GM23338 (cell line): Measurements from ENCODE around the gene GCG. TPM values are rescaled to one million over a fixed set of nuclear protein-coding genes. Genes with fewer than 3 reads are reported as not detected.

ENCODE experiments used
- ATAC-seq: fragments of 200-7000 bp; cut with Tn5 transposase; 3 replicates; pipeline ENCODE4 v1.9.1; 2020
- DNase-seq: peaks from one replicate; pipeline ENCODE4 v3.0.0-alpha.2; 2015; ENCODE audit warnings: low spot score
- H2AFZ ChIP-seq: fragments of 200-600 bp; sonication (generic); 2 replicates; pipeline ENCODE4 v1.8.0; 2016; ENCODE audit warnings: antibody characterized with exemption, mild to moderate bottlenecking, moderate library complexity
- H3F3A ChIP-seq: fragments of 200-600 bp; sonication (generic); replicated peaks from 2 replicates; pipeline ENCODE4 v1.8.0; 2017; ENCODE audit warnings: antibody characterized with exemption, mixed run types, low read depth
- H3K27ac ChIP-seq: fragments of 200-600 bp; sonication (generic); 2 replicates; pipeline ENCODE4 v1.6.1; 2016; ENCODE audit warnings: low read depth
- H3K27me3 ChIP-seq: fragments of 200-600 bp; sonication (generic); 2 replicates; pipeline ENCODE4 v1.8.0; 2016; ENCODE audit warnings: mild to moderate bottlenecking, mixed run types, moderate library complexity; ENCODE audit not compliant: insufficient read depth
- H3K36me3 ChIP-seq: fragments of 200-600 bp; sonication (generic); 2 replicates; pipeline ENCODE4 v1.8.0; 2016; ENCODE audit warnings: mild to moderate bottlenecking; ENCODE audit not compliant: insufficient read depth
- H3K4me1 ChIP-seq: fragments of 200-600 bp; sonication (generic); 2 replicates; pipeline ENCODE4 v1.8.0; 2016; ENCODE audit warnings: mild to moderate bottlenecking, moderate library complexity; ENCODE audit not compliant: insufficient read depth
- H3K4me2 ChIP-seq: fragments of 200-600 bp; sonication (generic); 2 replicates; pipeline ENCODE4 v1.7.1; 2017; ENCODE audit warnings: mixed run types
- H3K4me3 ChIP-seq: fragments of 200-600 bp; sonication (generic); 2 replicates; pipeline ENCODE4 v1.6.1; 2016; ENCODE audit warnings: mixed run types
- H3K79me2 ChIP-seq: fragments of 200-600 bp; sonication (generic); replicated peaks from 2 replicates; pipeline ENCODE4 v1.8.0; 2017; ENCODE audit warnings: mild to moderate bottlenecking; ENCODE audit not compliant: insufficient read depth
- H3K9me2 ChIP-seq: fragments of 200-600 bp; sonication (generic); 2 replicates; pipeline ENCODE4 v1.8.0; 2017; ENCODE audit not compliant: insufficient read depth
- H4K20me1 ChIP-seq: fragments of 200-600 bp; sonication (generic); replicated peaks from 2 replicates; pipeline ENCODE4 v1.8.0; 2017; ENCODE audit warnings: mild to moderate bottlenecking; ENCODE audit not compliant: insufficient read depth
- H3K27ac Mint-ChIP-seq: 2 replicates; pipeline ENCODE4 v1.8.0; 2020; ENCODE audit warnings: inconsistent platforms, mild to moderate bottlenecking, moderate library complexity, mixed read lengths
- H3K27me3 Mint-ChIP-seq: 3 replicates; pipeline ENCODE4 v1.8.0; 2022; ENCODE audit warnings: low read depth, mild to moderate bottlenecking, moderate library complexity, mixed read lengths, inconsistent platforms; ENCODE audit not compliant: insufficient read depth, poor library complexity
- H3K36me3 Mint-ChIP-seq: 3 replicates; pipeline ENCODE4 v1.8.0; 2021; ENCODE audit warnings: low read depth, mild to moderate bottlenecking, inconsistent platforms, moderate library complexity, mixed read lengths
- H3K4me1 Mint-ChIP-seq: 3 replicates; pipeline ENCODE4 v1.8.0; 2020; ENCODE audit warnings: mild to moderate bottlenecking, inconsistent platforms, mixed read lengths
- H3K4me3 Mint-ChIP-seq: 3 replicates; pipeline ENCODE4 v1.8.0; 2021; ENCODE audit warnings: moderate library complexity, mild to moderate bottlenecking, inconsistent platforms, mixed read lengths
- H3K9me3 Mint-ChIP-seq: 3 replicates; pipeline ENCODE4 v1.8.0; 2020; ENCODE audit warnings: moderate library complexity, mild to moderate bottlenecking, inconsistent platforms, mixed read lengths
- CREB1 ChIP-seq: fragments of 250-450 bp; sonication (Bioruptor Pico); IDR thresholded peaks from 2 replicates; pipeline ENCODE4 v1.5.0; 2020; ENCODE audit warnings: low read depth, mild to moderate bottlenecking, moderate library complexity
- EZH2 ChIP-seq: fragments of 200-600 bp; sonication (generic); IDR thresholded peaks from one replicate; pipeline ENCODE4 v1.8.0; 2017; ENCODE audit warnings: antibody characterized with exemption, mild to moderate bottlenecking, low read depth; ENCODE audit not compliant: unreplicated experiment
- EZH2phosphoT487 ChIP-seq: fragments of 200-600 bp; sonication (generic); IDR thresholded peaks from one replicate; pipeline ENCODE4 v1.8.1; 2018; ENCODE audit warnings: antibody characterized with exemption; ENCODE audit not compliant: unreplicated experiment
- JUNB ChIP-seq: IDR thresholded peaks from one replicate; pipeline ENCODE4 v1.6.1; 2016; ENCODE audit warnings: antibody characterized with exemption; ENCODE audit not compliant: unreplicated experiment
- NANOG ChIP-seq: IDR thresholded peaks from 2 replicates; pipeline ENCODE4 v1.6.1; 2016; ENCODE audit warnings: antibody characterized with exemption, borderline replicate concordance
- POLR2AphosphoS5 ChIP-seq: IDR thresholded peaks from 2 replicates; pipeline ENCODE4 v1.6.1; 2016; ENCODE audit warnings: antibody characterized with exemption, low read depth
- REST ChIP-seq: IDR thresholded peaks from one replicate; pipeline ENCODE4 v1.6.1; 2018; ENCODE audit warnings: antibody characterized with exemption; ENCODE audit not compliant: unreplicated experiment
- STAT1 ChIP-seq: IDR thresholded peaks from one replicate; pipeline ENCODE4 v1.6.1; 2016; ENCODE audit warnings: antibody characterized with exemption; ENCODE audit not compliant: unreplicated experiment
- ZNF114 ChIP-seq: fragments of 250-450 bp; sonication (Bioruptor Pico); IDR thresholded peaks from 2 replicates; pipeline ENCODE4 v1.5.0; 2020; ENCODE audit warnings: mild to moderate bottlenecking, moderate library complexity
- ZNF331 ChIP-seq: fragments of 250-450 bp; sonication (Bioruptor Pico); IDR thresholded peaks from 2 replicates; pipeline ENCODE4 v1.5.0; 2020; ENCODE audit warnings: low read depth, mild to moderate bottlenecking, moderate library complexity
- polyA plus RNA-seq: library from polyadenylated mRNA; unstranded; fragments of >200 nt; fragmentation: Nextera tagmentation; extraction: Ambion mirVana; gene quantifications from 2 replicates; pipeline ENCODE4 v1.2.1, GENCODE V29; 2016
- total RNA-seq: library from RNA; depleted of rRNA; stranded (reverse); fragments of >200 nt; shearing (Covaris generic); gene quantifications from 2 replicates; pipeline ENCODE4 v1.2.3, GENCODE V29; 2014
- TF ChIP-seq, protein P1 (sequence below): IDR thresholded peaks from 2 replicates; pipeline ENCODE4 v1.6.1; 2016; ENCODE audit warnings: antibody characterized with exemption
- TF ChIP-seq, protein P2 (sequence below), 2 experiments: fragments of 200-600 bp in 1 of 2; sonication (generic) in 1 of 2; conservative IDR thresholded peaks; 2 replicates each; pipeline versions ENCODE4 v1.5.1 to v1.6.1; 2016 to 2017; ENCODE audit warnings: antibody characterized with exemption in 2 of 2, low read depth in 2 of 2, mild to moderate bottlenecking in 2 of 2, moderate library complexity in 1 of 2
- TF ChIP-seq, protein P3 (sequence below): fragments of 250-450 bp; sonication (Bioruptor Pico); IDR thresholded peaks from 2 replicates; pipeline ENCODE4 v1.5.0; 2020; ENCODE audit warnings: mild to moderate bottlenecking, moderate library complexity

The GCG gene
- total and polyA plus RNA-seq, 2 experiments from 2014 or later = not detected

DNA sequence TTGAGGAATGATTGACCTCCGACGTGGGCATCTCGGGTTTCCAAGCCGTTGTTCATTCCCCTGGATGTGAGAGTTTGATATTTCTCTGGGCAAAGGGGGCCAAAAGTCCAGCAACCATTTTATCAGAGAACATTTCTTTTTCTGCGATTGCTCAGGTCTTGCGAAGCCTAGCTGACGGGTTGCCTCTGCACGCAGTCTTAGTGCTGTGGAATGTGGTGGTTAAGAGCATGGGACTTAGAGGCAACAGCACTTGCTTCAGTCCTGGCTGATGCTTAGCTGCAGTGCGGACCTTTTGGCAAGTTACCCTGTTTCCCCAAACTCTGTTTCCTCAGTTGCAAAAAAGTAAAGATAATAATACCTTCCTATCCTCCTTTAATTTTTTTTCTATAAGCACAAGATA, 46.2 kb upstream of the GCG start:
- H3K27ac ChIP-seq = no peak overlapping the region
- Mint-ChIP-seq H3K27me3 (peaks cover 2% of the 10 kb centered on the region), H3K4me3 (no peak overlapping the region), H3K36me3 (no peaks in the 10 kb centered on the region), H3K4me1 (peaks cover 7% of the 10 kb centered on the region; the same call in 2 of the 3 replicates), H3K27ac (no peak overlapping the region), H3K9me3 (no peaks in the 10 kb centered on the region)
- peak; percentile 84 for ATAC-seq
- H4K20me1 ChIP-seq = no peaks in the 10 kb centered on the region
- no peaks in the 10 kb centered on the region for H3K27me3 ChIP-seq
- DNase-seq = peak; percentile 24
- H3K9me2 ChIP-seq = no peaks in the 10 kb centered on the region
- no peaks in the 10 kb centered on the region for H3F3A ChIP-seq
- H3K36me3 ChIP-seq = no peaks in the 10 kb centered on the region
- H2AFZ ChIP-seq = no peak overlapping the region
- H3K4me2 ChIP-seq = no peak overlapping the region
- TF ChIP-seq JUNB (no peak), POLR2AphosphoS5 (no peak), EZH2phosphoT487 (no peak), STAT1 (no peak), NANOG (no peak), ZNF114 (CRISPR knock-in tag) (no peak), ZNF331 (CRISPR knock-in tag) (no peak), CREB1 (CRISPR knock-in tag) (no peak), REST (no peak), EZH2 (no peak)
- TF ChIP-seq, protein P1, sequence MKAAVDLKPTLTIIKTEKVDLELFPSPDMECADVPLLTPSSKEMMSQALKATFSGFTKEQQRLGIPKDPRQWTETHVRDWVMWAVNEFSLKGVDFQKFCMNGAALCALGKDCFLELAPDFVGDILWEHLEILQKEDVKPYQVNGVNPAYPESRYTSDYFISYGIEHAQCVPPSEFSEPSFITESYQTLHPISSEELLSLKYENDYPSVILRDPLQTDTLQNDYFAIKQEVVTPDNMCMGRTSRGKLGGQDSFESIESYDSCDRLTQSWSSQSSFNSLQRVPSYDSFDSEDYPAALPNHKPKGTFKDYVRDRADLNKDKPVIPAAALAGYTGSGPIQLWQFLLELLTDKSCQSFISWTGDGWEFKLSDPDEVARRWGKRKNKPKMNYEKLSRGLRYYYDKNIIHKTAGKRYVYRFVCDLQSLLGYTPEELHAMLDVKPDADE = no peak
- TF ChIP-seq, protein P2, sequence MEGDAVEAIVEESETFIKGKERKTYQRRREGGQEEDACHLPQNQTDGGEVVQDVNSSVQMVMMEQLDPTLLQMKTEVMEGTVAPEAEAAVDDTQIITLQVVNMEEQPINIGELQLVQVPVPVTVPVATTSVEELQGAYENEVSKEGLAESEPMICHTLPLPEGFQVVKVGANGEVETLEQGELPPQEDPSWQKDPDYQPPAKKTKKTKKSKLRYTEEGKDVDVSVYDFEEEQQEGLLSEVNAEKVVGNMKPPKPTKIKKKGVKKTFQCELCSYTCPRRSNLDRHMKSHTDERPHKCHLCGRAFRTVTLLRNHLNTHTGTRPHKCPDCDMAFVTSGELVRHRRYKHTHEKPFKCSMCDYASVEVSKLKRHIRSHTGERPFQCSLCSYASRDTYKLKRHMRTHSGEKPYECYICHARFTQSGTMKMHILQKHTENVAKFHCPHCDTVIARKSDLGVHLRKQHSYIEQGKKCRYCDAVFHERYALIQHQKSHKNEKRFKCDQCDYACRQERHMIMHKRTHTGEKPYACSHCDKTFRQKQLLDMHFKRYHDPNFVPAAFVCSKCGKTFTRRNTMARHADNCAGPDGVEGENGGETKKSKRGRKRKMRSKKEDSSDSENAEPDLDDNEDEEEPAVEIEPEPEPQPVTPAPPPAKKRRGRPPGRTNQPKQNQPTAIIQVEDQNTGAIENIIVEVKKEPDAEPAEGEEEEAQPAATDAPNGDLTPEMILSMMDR (conservative IDR thresholded peaks at IDR 0.05; ENCODE audit: low read depth in 2 of 2) = no peak
- TF ChIP-seq, protein P3, sequence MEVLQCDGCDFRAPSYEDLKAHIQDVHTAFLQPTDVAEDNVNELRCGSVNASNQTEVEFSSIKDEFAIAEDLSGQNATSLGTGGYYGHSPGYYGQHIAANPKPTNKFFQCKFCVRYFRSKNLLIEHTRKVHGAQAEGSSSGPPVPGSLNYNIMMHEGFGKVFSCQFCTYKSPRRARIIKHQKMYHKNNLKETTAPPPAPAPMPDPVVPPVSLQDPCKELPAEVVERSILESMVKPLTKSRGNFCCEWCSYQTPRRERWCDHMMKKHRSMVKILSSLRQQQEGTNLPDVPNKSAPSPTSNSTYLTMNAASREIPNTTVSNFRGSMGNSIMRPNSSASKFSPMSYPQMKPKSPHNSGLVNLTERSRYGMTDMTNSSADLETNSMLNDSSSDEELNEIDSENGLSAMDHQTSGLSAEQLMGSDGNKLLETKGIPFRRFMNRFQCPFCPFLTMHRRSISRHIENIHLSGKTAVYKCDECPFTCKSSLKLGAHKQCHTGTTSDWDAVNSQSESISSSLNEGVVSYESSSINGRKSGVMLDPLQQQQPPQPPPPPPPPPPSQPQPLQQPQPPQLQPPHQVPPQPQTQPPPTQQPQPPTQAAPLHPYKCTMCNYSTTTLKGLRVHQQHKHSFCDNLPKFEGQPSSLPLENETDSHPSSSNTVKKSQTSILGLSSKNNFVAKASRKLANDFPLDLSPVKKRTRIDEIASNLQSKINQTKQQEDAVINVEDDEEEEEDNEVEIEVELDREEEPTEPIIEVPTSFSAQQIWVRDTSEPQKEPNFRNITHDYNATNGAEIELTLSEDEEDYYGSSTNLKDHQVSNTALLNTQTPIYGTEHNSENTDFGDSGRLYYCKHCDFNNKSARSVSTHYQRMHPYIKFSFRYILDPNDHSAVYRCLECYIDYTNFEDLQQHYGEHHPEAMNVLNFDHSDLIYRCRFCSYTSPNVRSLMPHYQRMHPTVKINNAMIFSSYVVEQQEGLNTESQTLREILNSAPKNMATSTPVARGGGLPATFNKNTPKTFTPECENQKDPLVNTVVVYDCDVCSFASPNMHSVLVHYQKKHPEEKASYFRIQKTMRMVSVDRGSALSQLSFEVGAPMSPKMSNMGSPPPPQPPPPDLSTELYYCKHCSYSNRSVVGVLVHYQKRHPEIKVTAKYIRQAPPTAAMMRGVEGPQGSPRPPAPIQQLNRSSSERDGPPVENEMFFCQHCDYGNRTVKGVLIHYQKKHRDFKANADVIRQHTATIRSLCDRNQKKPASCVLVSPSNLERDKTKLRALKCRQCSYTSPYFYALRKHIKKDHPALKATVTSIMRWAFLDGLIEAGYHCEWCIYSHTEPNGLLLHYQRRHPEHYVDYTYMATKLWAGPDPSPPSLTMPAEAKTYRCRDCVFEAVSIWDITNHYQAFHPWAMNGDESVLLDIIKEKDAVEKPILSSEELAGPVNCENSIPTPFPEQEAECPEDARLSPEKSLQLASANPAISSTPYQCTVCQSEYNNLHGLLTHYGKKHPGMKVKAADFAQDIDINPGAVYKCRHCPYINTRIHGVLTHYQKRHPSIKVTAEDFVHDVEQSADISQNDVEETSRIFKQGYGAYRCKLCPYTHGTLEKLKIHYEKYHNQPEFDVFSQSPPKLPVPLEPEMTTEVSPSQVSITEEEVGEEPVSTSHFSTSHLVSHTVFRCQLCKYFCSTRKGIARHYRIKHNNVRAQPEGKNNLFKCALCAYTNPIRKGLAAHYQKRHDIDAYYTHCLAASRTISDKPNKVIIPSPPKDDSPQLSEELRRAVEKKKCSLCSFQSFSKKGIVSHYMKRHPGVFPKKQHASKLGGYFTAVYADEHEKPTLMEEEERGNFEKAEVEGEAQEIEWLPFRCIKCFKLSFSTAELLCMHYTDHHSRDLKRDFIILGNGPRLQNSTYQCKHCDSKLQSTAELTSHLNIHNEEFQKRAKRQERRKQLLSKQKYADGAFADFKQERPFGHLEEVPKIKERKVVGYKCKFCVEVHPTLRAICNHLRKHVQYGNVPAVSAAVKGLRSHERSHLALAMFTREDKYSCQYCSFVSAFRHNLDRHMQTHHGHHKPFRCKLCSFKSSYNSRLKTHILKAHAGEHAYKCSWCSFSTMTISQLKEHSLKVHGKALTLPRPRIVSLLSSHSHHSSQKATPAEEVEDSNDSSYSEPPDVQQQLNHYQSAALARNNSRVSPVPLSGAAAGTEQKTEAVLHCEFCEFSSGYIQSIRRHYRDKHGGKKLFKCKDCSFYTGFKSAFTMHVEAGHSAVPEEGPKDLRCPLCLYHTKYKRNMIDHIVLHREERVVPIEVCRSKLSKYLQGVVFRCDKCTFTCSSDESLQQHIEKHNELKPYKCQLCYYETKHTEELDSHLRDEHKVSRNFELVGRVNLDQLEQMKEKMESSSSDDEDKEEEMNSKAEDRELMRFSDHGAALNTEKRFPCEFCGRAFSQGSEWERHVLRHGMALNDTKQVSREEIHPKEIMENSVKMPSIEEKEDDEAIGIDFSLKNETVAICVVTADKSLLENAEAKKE (CRISPR knock-in tag) = no peak
- H3K4me3 ChIP-seq = no peak overlapping the region
- H3K79me2 ChIP-seq = no peaks in the 10 kb centered on the region
- no peaks in the 10 kb centered on the region for H3K4me1 ChIP-seq
